Caki2 (cell line): Measurements from ENCODE around the gene SPECC1L. TPM values are rescaled to one million over a fixed set of nuclear protein-coding genes. Genes with fewer than 3 reads are reported as not detected.

Experiments used
- DNase-seq: peaks from one replicate; pipeline ENCODE4 v3.0.0-alpha.2; 2015; ENCODE audit warnings: low read depth
- in situ Hi-C: cut with HindIII; loops from 2 replicates; pipeline ENCODE4 v1.10.0; 2016; ENCODE audit warnings: low sequenced_read_pairs, low pct_unique_long_range_greater_than_20kb, mixed read lengths
- total RNA-seq: library from RNA; depleted of rRNA; stranded (reverse); fragments of >200 nt; shearing (Covaris generic); gene quantifications from 2 replicates; pipeline ENCODE4 v1.2.3, GENCODE V29; 2014; ENCODE audit warnings: low replicate concordance

The SPECC1L gene
- total RNA-seq, 1 experiment from 2014 or later = 6.7 TPM

DNA sequence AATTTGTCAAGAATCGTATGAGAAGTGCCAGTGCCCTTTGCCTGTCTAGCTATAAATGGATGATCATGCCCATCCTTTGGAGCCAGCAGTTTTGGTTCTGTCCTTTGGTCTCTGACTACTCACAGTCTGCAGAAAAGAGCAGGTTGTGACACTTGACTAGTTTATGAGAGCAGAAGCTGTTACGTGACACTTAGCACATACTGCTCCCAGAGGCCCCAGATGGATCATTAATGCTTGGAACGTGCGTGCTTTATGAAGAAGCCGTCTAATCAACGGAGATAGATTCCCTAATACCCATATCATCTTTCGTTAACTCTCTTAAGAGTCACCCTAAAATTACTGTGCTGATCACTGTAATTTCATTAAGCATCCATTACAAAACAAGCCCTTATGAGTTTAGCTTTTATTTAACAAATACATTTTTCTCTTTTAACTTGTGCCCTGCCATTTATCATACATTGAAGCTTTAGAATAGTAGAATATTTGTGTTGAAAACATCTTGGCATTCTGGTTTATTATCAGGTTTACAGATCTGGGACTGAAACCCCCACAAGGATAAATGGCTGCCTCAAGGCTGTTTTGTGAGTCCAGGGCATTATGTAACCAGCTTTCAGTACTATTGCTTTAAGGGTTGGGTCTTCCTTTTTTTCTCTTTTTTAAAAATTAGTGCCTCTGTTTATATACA, 109.7 kb downstream of the SPECC1L start:
- in situ Hi-C loops = no loop called here
- DNase-seq = no peak

- in situ Hi-C loops = no loop called here
- DNase-seq = no peak
Measured at GRCh38 chr22:24380905-24381230, 110.2 kb downstream of the SPECC1L start.

DNA sequence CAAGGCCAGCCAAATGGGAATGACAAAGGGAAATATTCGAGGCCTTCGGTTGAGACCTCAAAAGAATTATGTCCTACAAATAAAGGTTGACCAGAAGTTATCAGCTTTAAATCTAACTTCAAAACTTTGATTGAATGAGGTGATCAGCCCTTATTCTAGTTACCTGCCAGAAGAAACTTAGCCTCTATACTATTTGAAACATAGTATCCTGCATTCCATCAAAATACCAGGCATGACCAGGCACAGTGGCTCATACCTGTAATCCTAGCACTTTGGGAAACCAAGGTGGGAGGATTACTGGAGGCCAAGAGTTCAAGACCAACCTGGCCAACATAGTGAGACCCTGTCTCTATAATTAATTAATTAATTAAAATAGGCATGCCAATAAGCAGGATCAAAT, 112.4 kb downstream of the SPECC1L start:
- no peak for DNase-seq
- in situ Hi-C loops = no loop called here

GRCh38 chr22:24384131-24384530, 113.5 kb downstream of the SPECC1L start:
- in situ Hi-C loops = no loop called here
- no peak for DNase-seq

DNA sequence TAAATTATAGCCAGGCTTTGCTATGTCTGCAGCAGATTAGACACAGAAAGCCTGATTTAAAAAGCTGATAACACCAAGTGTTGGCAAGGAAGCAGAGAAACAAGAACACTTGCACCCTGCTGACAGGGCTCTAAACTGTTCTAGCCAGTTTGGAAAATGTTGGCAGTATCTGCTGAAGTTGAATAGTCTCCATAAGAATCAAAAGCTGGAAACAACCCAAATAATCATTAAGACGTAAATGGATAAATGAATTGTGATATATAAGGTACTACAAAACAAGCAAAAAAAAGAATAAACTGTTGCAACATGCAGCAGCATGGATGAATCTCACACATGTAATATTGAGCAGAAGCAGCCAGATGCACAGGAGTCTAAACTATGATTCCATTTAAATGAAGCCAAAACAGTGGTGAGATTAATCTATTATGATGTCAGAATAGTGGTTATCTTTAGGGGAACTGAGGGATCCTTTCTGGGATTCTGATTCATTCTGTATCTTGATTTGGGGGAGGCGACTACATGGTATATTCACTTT, 116.4 kb downstream of the SPECC1L start:
- in situ Hi-C loops = no loop called here

GRCh38 chr22:24389680-24390079, 119.0 kb downstream of the SPECC1L start:
- DNase-seq = no peak
- in situ Hi-C loops = no loop called here

More for the DNA sequence above, 116.4 kb downstream of the SPECC1L start:
- DNase-seq = no peak

DNA sequence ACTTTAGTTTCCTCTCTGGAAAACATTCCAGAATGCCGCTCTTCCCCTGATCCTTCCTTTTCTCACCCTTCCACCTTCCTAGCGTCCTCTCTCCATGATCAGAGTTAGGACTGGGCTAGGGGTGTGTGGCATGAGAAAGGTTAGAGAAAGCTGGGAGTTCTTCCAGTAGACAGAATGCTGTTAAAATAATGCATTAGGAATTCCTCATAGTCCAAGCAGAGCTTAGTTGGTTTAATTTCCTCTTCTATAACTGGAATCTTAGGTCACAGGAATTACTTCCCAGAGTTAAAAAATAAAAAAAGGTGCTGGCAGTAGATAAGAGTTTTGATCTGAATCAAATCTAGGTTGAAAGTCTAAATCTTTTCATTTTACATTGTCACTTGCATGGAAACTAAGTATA, 119.5 kb downstream of the SPECC1L start:
- in situ Hi-C loops = no loop called here
- DNase-seq = no peak

GRCh38 chr22:24390576-24390975, 119.9 kb downstream of the SPECC1L start:
- no peak for DNase-seq
- in situ Hi-C loops = no loop called here

- in situ Hi-C loops = no loop called here
- DNase-seq = no peak
Measured at GRCh38 chr22:24391836-24392217, 121.2 kb downstream of the SPECC1L start.

- in situ Hi-C loops = no loop called here
- DNase-seq = no peak
Measured at GRCh38 chr22:24392218-24392931, 121.7 kb downstream of the SPECC1L start.

DNA sequence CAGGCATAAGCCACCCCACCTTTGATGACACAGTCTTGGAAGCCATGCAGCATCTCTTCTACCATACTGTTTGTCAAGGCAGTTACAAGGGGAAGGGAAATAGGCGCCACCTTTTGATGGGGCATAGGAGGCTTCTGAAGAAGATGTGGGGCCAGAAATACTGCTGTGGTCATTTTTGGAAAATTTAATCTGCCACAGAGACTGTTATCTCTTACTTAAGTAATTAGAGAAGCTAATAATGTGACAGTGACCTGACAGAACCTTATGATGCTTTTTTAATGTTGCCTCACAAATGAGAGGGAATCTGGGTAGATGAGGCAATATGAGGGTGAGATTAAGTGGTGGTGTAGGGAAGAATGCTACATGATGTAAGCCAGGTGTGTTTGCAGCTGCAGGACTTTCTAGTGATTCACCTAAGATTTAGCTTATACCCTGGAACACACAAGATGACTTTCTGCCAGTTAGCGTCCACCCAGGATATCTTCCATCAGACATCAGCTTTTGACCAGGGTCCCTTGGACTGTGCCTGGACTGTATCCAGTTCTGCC, 122.5 kb downstream of the SPECC1L start:
- no peak for DNase-seq
- in situ Hi-C loops = no loop called here

DNA sequence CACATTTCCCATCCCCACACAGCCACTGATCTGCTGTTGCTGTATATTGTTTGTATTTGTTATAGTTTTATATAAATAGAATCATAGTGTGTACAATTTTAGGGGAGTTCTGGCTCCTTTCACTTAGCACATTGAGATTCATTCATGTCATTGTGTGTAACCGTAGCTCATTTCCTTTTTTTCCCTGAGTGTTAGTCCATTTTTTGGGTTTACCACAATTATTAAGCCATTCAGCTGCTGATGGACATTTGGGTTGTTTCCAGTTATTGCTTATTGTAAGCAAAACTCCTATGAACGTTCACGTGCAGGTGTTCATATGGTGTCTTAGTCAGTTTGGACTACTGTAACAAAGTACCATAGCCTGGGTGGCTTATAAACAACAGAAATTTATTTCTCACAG, 123.2 kb downstream of the SPECC1L start:
- in situ Hi-C loops = no loop called here
- no peak for DNase-seq

GRCh38 chr22:24394254-24394653, 123.6 kb downstream of the SPECC1L start:
- in situ Hi-C loops = no loop called here
- DNase-seq = no peak

GRCh38 chr22:24398409-24398808, 127.8 kb downstream of the SPECC1L start:
- no peak for DNase-seq
- in situ Hi-C loops = no loop called here

GRCh38 chr22:24400034-24400725, 129.5 kb downstream of the SPECC1L start:
- no peak for DNase-seq

GRCh38 chr22:24400726-24401596, 130.3 kb downstream of the SPECC1L start:
- DNase-seq = peak; percentile 30
- in situ Hi-C loops = no loop called here

More at GRCh38 chr22:24400034-24400725, 129.5 kb downstream of the SPECC1L start:
- in situ Hi-C loops = no loop called here

DNA sequence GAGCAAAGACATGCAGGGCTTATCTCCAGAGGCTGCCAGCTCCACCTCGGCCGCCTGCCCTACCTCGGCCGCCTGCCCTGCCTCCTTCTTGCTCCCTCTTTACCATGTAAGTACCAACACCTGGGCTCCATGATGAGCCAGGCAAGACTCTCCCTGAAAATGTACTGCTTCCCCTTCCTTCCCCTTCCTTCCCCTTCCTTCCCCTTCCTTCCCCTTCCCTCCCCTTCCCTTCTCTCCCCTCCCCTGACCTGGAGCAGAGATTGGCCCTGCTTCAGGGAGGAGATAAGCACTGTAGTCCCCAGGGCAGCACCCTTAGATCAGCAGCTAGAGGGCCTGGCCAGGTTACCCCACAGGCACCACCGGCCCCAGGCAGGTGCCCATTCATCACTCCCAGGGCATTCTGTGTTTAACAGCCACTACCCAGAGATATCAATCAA, 131.3 kb downstream of the SPECC1L start:
- no peak for DNase-seq
- in situ Hi-C loops = no loop called here
